ENCODE results near the gene WDR33. TPM values are rescaled to one million over a fixed set of nuclear protein-coding genes. Genes with fewer than 3 reads are reported as not detected.
"Not testable (repeated sequence)": the region's sequence is repeated elsewhere in the genome, so short reads cannot be mapped to it uniquely, and the experiment has no call there.

WDR33 gene
- total RNA-seq, 1 experiment from 2014 or later: 87.1 TPM

GRCh38 chr2:127759931-127760330, 51.0 kb downstream of the WDR33 start:
- ChIA-PET CTCF (no interaction called here), POLR2A (ENCODE audit: low non-redundant PET) (no interaction called here)
- TF ChIP-seq, protein P1, sequence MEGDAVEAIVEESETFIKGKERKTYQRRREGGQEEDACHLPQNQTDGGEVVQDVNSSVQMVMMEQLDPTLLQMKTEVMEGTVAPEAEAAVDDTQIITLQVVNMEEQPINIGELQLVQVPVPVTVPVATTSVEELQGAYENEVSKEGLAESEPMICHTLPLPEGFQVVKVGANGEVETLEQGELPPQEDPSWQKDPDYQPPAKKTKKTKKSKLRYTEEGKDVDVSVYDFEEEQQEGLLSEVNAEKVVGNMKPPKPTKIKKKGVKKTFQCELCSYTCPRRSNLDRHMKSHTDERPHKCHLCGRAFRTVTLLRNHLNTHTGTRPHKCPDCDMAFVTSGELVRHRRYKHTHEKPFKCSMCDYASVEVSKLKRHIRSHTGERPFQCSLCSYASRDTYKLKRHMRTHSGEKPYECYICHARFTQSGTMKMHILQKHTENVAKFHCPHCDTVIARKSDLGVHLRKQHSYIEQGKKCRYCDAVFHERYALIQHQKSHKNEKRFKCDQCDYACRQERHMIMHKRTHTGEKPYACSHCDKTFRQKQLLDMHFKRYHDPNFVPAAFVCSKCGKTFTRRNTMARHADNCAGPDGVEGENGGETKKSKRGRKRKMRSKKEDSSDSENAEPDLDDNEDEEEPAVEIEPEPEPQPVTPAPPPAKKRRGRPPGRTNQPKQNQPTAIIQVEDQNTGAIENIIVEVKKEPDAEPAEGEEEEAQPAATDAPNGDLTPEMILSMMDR (conservative IDR thresholded peaks at IDR 0.05; ENCODE audit: low read depth, low read length): no peak
- TF ChIP-seq EZH2 (IDR thresholded peaks at IDR 0.05; ENCODE audit: borderline replicate concordance, low read depth, low read length, poor library complexity, severe bottlenecking): no peak
- intact Hi-C loops (cut with micrococcal nuclease; ENCODE audit: unreplicated experiment): no loop called here
- Histone ChIP-seq H3K4me3 (ENCODE audit: low read depth, low read length, poor library complexity, severe bottlenecking) (no peak overlapping the region), H3K27me3 (replicated peaks; ENCODE audit: insufficient read depth, low read depth, low read length, poor library complexity) (no peaks in the 10 kb centered on the region), H3K27ac (ENCODE audit: low read depth, low read length, poor library complexity, severe bottlenecking) (no peak overlapping the region), H3K4me1 (ENCODE audit: insufficient read depth, low read length, poor library complexity, severe bottlenecking) (no peaks in the 10 kb centered on the region), H3K9me3 (ENCODE audit: low read depth, low read length, poor library complexity, severe bottlenecking) (no peaks in the 10 kb centered on the region), H3K36me3 (ENCODE audit: insufficient read depth, low read length, poor library complexity, severe bottlenecking) (peaks cover 52% of the 10 kb centered on the region)
- BruUV-seq (replicated peaks): no TSS peak
- DNase-seq (ENCODE audit: low spot score): no peak

DNA sequence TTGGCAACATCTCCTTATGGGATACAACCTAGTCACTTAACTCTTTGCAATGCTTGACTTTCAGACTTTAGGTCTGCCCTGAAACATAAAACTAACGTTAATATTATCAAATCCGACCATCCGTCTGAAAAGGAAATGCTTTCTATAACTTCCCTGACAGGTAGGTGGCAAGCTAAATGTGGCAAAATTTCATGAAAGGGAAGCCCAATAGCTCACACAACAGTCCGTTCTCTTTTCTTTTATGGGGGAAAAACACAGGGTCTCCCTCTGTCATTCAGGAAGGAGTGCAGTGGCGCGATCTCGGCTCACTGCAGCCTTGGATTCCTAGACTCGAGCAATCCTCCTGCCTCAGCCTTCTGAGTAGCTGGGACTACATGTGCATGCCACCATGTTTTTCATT, 56.8 kb downstream of the WDR33 start:
- no peak overlapping the region for H3K4me3 ChIP-seq (ENCODE audit: low read depth, low read length, poor library complexity, severe bottlenecking)
- POLR2A ChIA-PET (ENCODE audit: low non-redundant PET): interaction anchor here (0.6 kb wide), 1 partner anchor 1305 kb away, joined by 5 read pairs; no protein-coding TSS in a partner anchor
- no TSS peak for BruUV-seq (replicated peaks)

GRCh38 chr2:127753374-127753773, 57.6 kb downstream of the WDR33 start:
- intact Hi-C loops (cut with micrococcal nuclease; ENCODE audit: unreplicated experiment): no loop called here
- Histone ChIP-seq H3K9me3 (ENCODE audit: low read depth, low read length, poor library complexity, severe bottlenecking) (no peaks in the 10 kb centered on the region), H3K4me3 (ENCODE audit: low read depth, low read length, poor library complexity, severe bottlenecking) (no peak overlapping the region), H3K27me3 (replicated peaks; ENCODE audit: insufficient read depth, low read depth, low read length, poor library complexity) (no peaks in the 10 kb centered on the region), H3K36me3 (ENCODE audit: insufficient read depth, low read length, poor library complexity, severe bottlenecking) (peaks cover 14% of the 10 kb centered on the region), H3K4me1 (ENCODE audit: insufficient read depth, low read length, poor library complexity, severe bottlenecking) (no peaks in the 10 kb centered on the region), H3K27ac (ENCODE audit: low read depth, low read length, poor library complexity, severe bottlenecking) (no peak overlapping the region)
- no peak for DNase-seq (ENCODE audit: low spot score)
- BruUV-seq (replicated peaks): no TSS peak
- CTCF ChIA-PET: no interaction called here
- no peak for TF ChIP-seq EZH2 (IDR thresholded peaks at IDR 0.05; ENCODE audit: borderline replicate concordance, low read depth, low read length, poor library complexity, severe bottlenecking)
- TF ChIP-seq, protein P1 (conservative IDR thresholded peaks at IDR 0.05; ENCODE audit: low read depth, low read length): no peak
- POLR2A ChIA-PET (ENCODE audit: low non-redundant PET): no interaction called here

More for the DNA sequence above, 56.8 kb downstream of the WDR33 start:
- Histone ChIP-seq H3K4me1 (ENCODE audit: insufficient read depth, low read length, poor library complexity, severe bottlenecking) (no peaks in the 10 kb centered on the region), H3K9me3 (ENCODE audit: low read depth, low read length, poor library complexity, severe bottlenecking) (no peaks in the 10 kb centered on the region), H3K27ac (ENCODE audit: low read depth, low read length, poor library complexity, severe bottlenecking) (no peak overlapping the region), H3K27me3 (replicated peaks; ENCODE audit: insufficient read depth, low read depth, low read length, poor library complexity) (no peaks in the 10 kb centered on the region), H3K36me3 (ENCODE audit: insufficient read depth, low read length, poor library complexity, severe bottlenecking) (peaks cover 18% of the 10 kb centered on the region)
- DNase-seq (ENCODE audit: low spot score): no peak
- CTCF ChIA-PET: no interaction called here
- intact Hi-C loops (cut with micrococcal nuclease; ENCODE audit: unreplicated experiment): no loop called here
- no peak for TF ChIP-seq EZH2 (IDR thresholded peaks at IDR 0.05; ENCODE audit: borderline replicate concordance, low read depth, low read length, poor library complexity, severe bottlenecking)
- TF ChIP-seq, protein P1 (conservative IDR thresholded peaks at IDR 0.05; ENCODE audit: low read depth, low read length): no peak

GRCh38 chr2:127749537-127749936, 61.4 kb downstream of the WDR33 start:
- H3K9me3 ChIP-seq (ENCODE audit: low read depth, low read length, poor library complexity, severe bottlenecking); H3K27me3 ChIP-seq (replicated peaks; ENCODE audit: insufficient read depth, low read depth, low read length, poor library complexity); intact Hi-C loops (cut with micrococcal nuclease; ENCODE audit: unreplicated experiment); H3K4me3 ChIP-seq (ENCODE audit: low read depth, low read length, poor library complexity, severe bottlenecking); CTCF ChIA-PET; BruUV-seq (replicated peaks); H3K27ac ChIP-seq (ENCODE audit: low read depth, low read length, poor library complexity, severe bottlenecking); POLR2A ChIA-PET (ENCODE audit: low non-redundant PET); H3K4me1 ChIP-seq (ENCODE audit: insufficient read depth, low read length, poor library complexity, severe bottlenecking); DNase-seq (ENCODE audit: low spot score): not testable (repeated sequence)
- H3K36me3 ChIP-seq (ENCODE audit: insufficient read depth, low read length, poor library complexity, severe bottlenecking): peaks cover 12% of the 10 kb centered on the region
